ENCODE data around the gene CLDN3. TPM values are rescaled to one million over a fixed set of nuclear protein-coding genes. Genes with fewer than 3 reads are reported as not detected.

Gene CLDN3
- total and polyA plus RNA-seq, 12 donors, result not detected

DNA sequence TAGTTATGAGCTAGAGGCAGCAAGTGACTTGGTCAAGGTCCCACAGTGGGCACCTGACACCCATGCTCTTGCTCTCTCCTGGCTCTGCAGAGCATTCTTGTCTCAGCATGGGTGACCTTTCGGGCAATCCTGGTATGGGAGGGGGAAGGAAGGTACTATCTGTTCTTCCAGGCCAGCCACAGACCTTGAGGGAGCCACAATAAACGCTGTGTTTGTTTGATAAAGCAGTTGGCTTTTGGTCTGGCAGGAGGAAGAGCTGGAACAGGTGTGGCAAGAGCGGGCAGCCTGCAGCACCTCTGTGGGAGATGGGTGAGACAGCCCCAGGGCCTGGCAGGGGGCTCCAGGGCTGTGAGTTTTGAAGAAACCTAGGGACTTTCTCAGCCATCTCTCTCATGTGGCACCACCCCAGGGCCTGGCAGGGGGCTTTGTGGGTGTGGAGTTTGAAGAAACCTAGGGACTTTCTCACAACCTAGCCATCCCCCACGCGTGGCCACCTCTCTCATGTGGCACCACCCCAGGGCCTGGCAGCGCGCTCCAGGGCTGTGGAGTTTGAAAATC, 11.4 kb downstream of the CLDN3 start:
- no peak for ATAC-seq
- no peaks in the 10 kb centered on the region for H3K36me3 ChIP-seq
- no peaks in the 10 kb centered on the region for H3K9me3 ChIP-seq
- H3K27me3 ChIP-seq, result no peaks in the 10 kb centered on the region
- no peak for DNase-seq
- no peak overlapping the region for H3K27ac ChIP-seq
- intact Hi-C loops (cut with DNase I), result no loop called here
- H3K4me1 ChIP-seq, result no peaks in the 10 kb centered on the region
- WGBS, 2 donors, result 85 to 90% methylated on average over 7 of the region's 7 CpGs
- H3K4me3 ChIP-seq, result no peak overlapping the region
- TF ChIP-seq, protein P1, sequence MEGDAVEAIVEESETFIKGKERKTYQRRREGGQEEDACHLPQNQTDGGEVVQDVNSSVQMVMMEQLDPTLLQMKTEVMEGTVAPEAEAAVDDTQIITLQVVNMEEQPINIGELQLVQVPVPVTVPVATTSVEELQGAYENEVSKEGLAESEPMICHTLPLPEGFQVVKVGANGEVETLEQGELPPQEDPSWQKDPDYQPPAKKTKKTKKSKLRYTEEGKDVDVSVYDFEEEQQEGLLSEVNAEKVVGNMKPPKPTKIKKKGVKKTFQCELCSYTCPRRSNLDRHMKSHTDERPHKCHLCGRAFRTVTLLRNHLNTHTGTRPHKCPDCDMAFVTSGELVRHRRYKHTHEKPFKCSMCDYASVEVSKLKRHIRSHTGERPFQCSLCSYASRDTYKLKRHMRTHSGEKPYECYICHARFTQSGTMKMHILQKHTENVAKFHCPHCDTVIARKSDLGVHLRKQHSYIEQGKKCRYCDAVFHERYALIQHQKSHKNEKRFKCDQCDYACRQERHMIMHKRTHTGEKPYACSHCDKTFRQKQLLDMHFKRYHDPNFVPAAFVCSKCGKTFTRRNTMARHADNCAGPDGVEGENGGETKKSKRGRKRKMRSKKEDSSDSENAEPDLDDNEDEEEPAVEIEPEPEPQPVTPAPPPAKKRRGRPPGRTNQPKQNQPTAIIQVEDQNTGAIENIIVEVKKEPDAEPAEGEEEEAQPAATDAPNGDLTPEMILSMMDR (IDR thresholded peaks at IDR 0.05), result no peak

- no peak for ATAC-seq
- TF ChIP-seq, protein P1 (IDR thresholded peaks at IDR 0.05), result no peak
- no peak overlapping the region for H3K27ac ChIP-seq
- no peak overlapping the region for H3K4me3 ChIP-seq
- 74 to 76% methylated on average over 16 of the region's 16 CpGs for WGBS, 2 donors
- H3K9me3 ChIP-seq, result no peaks in the 10 kb centered on the region
- H3K36me3 ChIP-seq, result no peaks in the 10 kb centered on the region
- no peaks in the 10 kb centered on the region for H3K27me3 ChIP-seq
- intact Hi-C loops (cut with DNase I), result loop anchor here in 1 of 10 donors (10.0 kb wide), 1 partner anchor 105 kb away; no protein-coding TSS in a partner anchor
- peaks cover 0 to 5% (median 0%) of the 10 kb centered on the region in 9 donors for H3K4me1 ChIP-seq
- DNase-seq, result no peak
These were observed 19.9 kb downstream of the CLDN3 start for GRCh38 chr7:73749931-73750776.

GRCh38 chr7:73746378-73746777, 23.7 kb downstream of the CLDN3 start:
- WGBS, 2 donors, result 39 to 57% methylated on average over 4 of the region's 4 CpGs
- peak in 3 of 8 donors; percentile 14 to 41 (median 35) for ATAC-seq
- intact Hi-C loops (cut with DNase I), result loop anchor here in 1 of 10 donors (10.0 kb wide), 1 partner anchor 108 kb away; no protein-coding TSS in a partner anchor
- Histone ChIP-seq H3K9me3 (no peaks in the 10 kb centered on the region), H3K27me3 (no peaks in the 10 kb centered on the region), H3K27ac (no peak overlapping the region), H3K4me1 (peaks cover 0 to 9% (median 4%) of the 10 kb centered on the region in 9 donors), H3K36me3 (no peaks in the 10 kb centered on the region), H3K4me3 (no peak overlapping the region)
- no peak for DNase-seq
- TF ChIP-seq, protein P1 (IDR thresholded peaks at IDR 0.05), result no peak

DNA sequence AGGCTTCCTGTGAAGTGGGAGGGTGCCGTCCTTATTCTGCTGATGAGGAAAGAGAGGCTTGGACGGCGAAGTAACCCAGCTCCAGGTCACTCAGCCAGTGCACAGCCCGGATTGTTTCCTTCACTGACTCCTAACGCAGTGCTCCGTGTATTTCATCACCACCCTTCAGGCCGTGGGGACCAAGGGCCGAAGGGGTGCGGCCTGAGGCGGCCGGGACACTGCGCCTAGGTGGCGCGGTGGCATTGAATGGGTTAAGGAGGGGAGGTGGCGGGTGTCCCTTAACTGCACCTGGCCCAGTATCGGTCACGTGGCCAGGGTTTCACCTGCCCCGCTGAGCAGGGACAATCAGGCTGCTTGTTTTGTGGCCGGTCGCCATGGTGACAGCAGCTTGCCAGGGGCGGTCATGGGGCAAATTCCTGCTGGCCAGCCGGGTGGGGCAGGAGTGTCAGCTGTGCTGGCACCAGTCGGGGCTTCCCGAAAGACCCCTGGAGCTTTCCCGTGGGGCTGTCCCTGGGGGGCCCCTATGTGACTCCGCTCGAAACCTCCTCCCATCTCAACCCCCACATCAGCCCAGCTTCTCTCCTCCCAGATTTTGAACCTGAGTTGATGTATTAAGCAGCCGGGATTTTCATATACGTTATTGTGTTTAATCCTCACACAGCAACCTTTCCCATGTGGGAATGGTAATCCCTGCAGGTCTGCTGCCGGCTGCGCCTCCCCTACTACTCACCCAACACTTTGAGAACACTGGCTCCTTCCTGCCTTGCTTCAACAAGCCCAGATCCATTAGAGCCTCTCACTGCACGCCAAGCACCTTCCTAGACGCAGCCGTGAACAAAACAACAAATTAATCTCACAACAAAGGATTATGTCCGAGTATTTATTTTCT, 27.1 kb downstream of the CLDN3 start:
- TF ChIP-seq, protein P1 (IDR thresholded peaks at IDR 0.05), result no peak
- Histone ChIP-seq H3K4me3 (no peak overlapping the region), H3K27me3 (no peaks in the 10 kb centered on the region), H3K9me3 (no peaks in the 10 kb centered on the region), H3K36me3 (no peaks in the 10 kb centered on the region), H3K27ac (no peak overlapping the region), H3K4me1 (peaks cover under 1 to 18% (median 7%) of the 10 kb centered on the region in 9 donors)
- intact Hi-C loops (cut with DNase I), result loop anchor here in 1 of 10 donors (10.0 kb wide), 1 partner anchor 112 kb away; no protein-coding TSS in a partner anchor
- 35 to 39% methylated on average over 35 of the region's 35 CpGs for WGBS, 2 donors
- ATAC-seq, result no peak
- DNase-seq, result no peak

Measured in heart right ventricle (tissue), 16 donors.